Hair follicle dermal papilla cell (primary cell): ENCODE data around the gene KCNG2. TPM values are rescaled to one million over a fixed set of nuclear protein-coding genes. Genes with fewer than 3 reads are reported as not detected.

Experiments used
- total RNA-seq: library from RNA; depleted of rRNA; stranded (reverse); fragments of >200 nt; gene quantifications from 2 replicates; pipeline ENCODE4 v1.2.3, GENCODE V29; 2012

KCNG2 gene
- not detected in 2 replicates for total RNA-seq

DNA sequence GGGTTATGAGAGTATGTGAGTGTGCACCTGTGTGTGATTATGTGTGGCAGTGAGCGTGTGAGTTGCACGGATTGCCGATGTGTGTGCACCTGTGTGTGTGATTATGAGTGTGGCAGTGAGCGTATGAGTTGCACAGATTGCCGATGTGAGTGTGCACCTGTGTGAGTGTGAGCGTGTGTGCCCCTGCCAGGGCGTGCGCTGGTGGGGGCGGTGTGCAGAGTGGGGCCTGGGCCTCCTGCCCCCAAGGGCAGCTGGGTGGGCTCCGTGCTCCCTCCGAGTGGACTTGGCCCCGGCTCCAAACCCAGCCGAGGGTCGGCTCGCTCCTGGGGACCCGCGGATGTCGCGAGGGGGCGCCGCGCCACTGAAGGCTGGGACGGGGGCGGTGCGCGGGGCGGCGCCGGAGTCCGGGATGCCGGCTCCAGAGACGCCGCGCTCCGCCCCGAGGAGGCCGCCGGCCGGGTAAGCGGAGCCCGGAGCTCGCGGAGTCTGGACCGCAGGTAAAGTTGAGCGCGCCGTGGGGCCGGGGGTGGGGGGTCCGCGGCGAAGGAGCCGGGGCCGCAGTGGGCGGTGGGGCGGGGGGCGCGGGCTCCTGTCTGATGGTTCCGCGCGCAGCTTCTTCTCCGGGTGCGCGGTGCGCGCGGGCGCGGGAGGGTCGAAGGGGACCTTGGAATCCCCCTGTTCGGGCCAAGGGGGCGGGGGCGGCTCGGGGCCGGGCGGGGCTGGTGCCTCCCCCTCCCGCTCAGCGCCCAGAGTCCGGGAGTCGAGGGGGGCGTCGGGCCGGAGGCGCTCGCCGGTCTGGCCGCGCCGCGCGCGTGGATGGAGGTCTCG, at the start of gene KCNG2:
Gene KCNG2 (plus strand): TSS at position 421 of the 828 bp plus-strand sequence. CDS start 65,730 bp downstream, outside the sequence.

Other genes starting within 250 kb of the KCNG2 start
- 26.4 and 30.5 TPM in 2 replicates for gene CTDP1, start 118.1 kb upstream of the KCNG2 start, total RNA-seq
- gene SLC66A2, start 153.7 kb downstream of the KCNG2 start, total RNA-seq = 48.4 and 50.2 TPM in 2 replicates
- 1.8 and 4.1 TPM in 2 replicates for gene HSBP1L1, start 166.7 kb downstream of the KCNG2 start, total RNA-seq
- gene TXNL4A, start 190.6 kb downstream of the KCNG2 start, total RNA-seq = 30.7 and 33.3 TPM in 2 replicates
- 26.6 and 31.5 TPM in 2 replicates for gene RBFA, start 236.5 kb downstream of the KCNG2 start, total RNA-seq